ENCODE measurements around the gene CAMK2A. TPM values are rescaled to one million over a fixed set of nuclear protein-coding genes. Genes with fewer than 3 reads are reported as not detected.

The CAMK2A gene
- total RNA-seq, 3 donors from 2014 or later (not counting 1 experiment from before 2014, with no cell fraction given), result 0.38 TPM; not detected in 2

GRCh38 chr5:150175076-150175475 lies 114.5 kb downstream of the CAMK2A start:
- no peaks in the 10 kb centered on the region for H3K36me3 ChIP-seq (ENCODE audit: control insufficient read depth, insufficient read depth, low read length)
- H3K4me3 ChIP-seq (ENCODE audit: low read length), result no peak overlapping the region
- Mint-ChIP-seq H3K36me3 (no peaks in the 10 kb centered on the region), H3K9me3 (no peaks in the 10 kb centered on the region), H3K4me1 (no peaks in the 10 kb centered on the region), H3K27me3 (ENCODE audit: low read depth in 2 of 2) (peaks cover 19 to 30% of the 10 kb centered on the region in 2 donors), H3K27ac (no peak overlapping the region), H3K4me3 (no peak overlapping the region)
- no peaks in the 10 kb centered on the region for H3K9me3 ChIP-seq (ENCODE audit: control insufficient read depth, insufficient read depth, low read length)
- ATAC-seq (no peak), DNase-seq (no peak)
- H3K4me1 ChIP-seq (ENCODE audit: control insufficient read depth, insufficient read depth, low read length), result no peaks in the 10 kb centered on the region
- no peak overlapping the region for H3K27ac ChIP-seq (ENCODE audit: low read length)
- WGBS (ENCODE audit: insufficient coverage), result 90% methylated on average over 1 of the region's 1 CpG
- TF ChIP-seq CTCF (IDR thresholded peaks at IDR 0.05), result no peak
- no peaks in the 10 kb centered on the region for H3K27me3 ChIP-seq (ENCODE audit: control insufficient read depth, insufficient read depth, low read length)
- intact Hi-C loops (cut with micrococcal nuclease), result loop anchor here (2.0 kb wide), 1 partner anchor 44 kb away; no protein-coding TSS in a partner anchor

- intact Hi-C loops (cut with micrococcal nuclease), result loop anchor here (2.0 kb wide), 1 partner anchor 43 kb away; no protein-coding TSS in a partner anchor
- peaks cover 25 to 35% of the 10 kb centered on the region in 2 donors for H3K27me3 Mint-ChIP-seq (ENCODE audit: low read depth in 2 of 2)
- TF ChIP-seq CTCF (IDR thresholded peaks at IDR 0.05), result no peak
- no peak for DNase-seq
- H3K36me3 Mint-ChIP-seq, result no peaks in the 10 kb centered on the region
- H3K4me1 ChIP-seq (ENCODE audit: control insufficient read depth, insufficient read depth, low read length), result no peaks in the 10 kb centered on the region
- no peak overlapping the region for H3K4me3 ChIP-seq (ENCODE audit: low read length)
- H3K4me1 Mint-ChIP-seq, result no peaks in the 10 kb centered on the region
- H3K9me3 Mint-ChIP-seq, result no peaks in the 10 kb centered on the region
- no peak overlapping the region for H3K4me3 Mint-ChIP-seq
- no peaks in the 10 kb centered on the region for H3K27me3 ChIP-seq (ENCODE audit: control insufficient read depth, insufficient read depth, low read length)
- H3K27ac Mint-ChIP-seq, result no peak overlapping the region
- H3K36me3 ChIP-seq (ENCODE audit: control insufficient read depth, insufficient read depth, low read length), result no peaks in the 10 kb centered on the region
- 92% methylated on average over 6 of the region's 6 CpGs for WGBS (ENCODE audit: insufficient coverage)
- no peaks in the 10 kb centered on the region for H3K9me3 ChIP-seq (ENCODE audit: control insufficient read depth, insufficient read depth, low read length)
- no peak for ATAC-seq
- no peak overlapping the region for H3K27ac ChIP-seq (ENCODE audit: low read length)
These were observed 115.3 kb downstream of the CAMK2A start for GRCh38 chr5:150174285-150174684.

GRCh38 chr5:150173161-150173560 lies 116.4 kb downstream of the CAMK2A start:
- Mint-ChIP-seq H3K4me3 (no peak overlapping the region), H3K27me3 (ENCODE audit: low read depth in 2 of 2) (peaks cover 36 to 44% of the 10 kb centered on the region in 2 donors), H3K9me3 (no peaks in the 10 kb centered on the region), H3K4me1 (no peaks in the 10 kb centered on the region), H3K27ac (no peak overlapping the region), H3K36me3 (no peaks in the 10 kb centered on the region)
- TF ChIP-seq CTCF (IDR thresholded peaks at IDR 0.05), result no peak
- Histone ChIP-seq H3K36me3 (ENCODE audit: control insufficient read depth, insufficient read depth, low read length) (no peaks in the 10 kb centered on the region), H3K4me1 (ENCODE audit: control insufficient read depth, insufficient read depth, low read length) (no peaks in the 10 kb centered on the region), H3K27ac (ENCODE audit: low read length) (no peak overlapping the region), H3K4me3 (ENCODE audit: low read length) (no peak overlapping the region), H3K27me3 (ENCODE audit: control insufficient read depth, insufficient read depth, low read length) (peaks cover 1% of the 10 kb centered on the region), H3K9me3 (ENCODE audit: control insufficient read depth, insufficient read depth, low read length) (no peaks in the 10 kb centered on the region)
- intact Hi-C loops (cut with micrococcal nuclease), result no loop called here
- DNase-seq, result no peak
- WGBS (ENCODE audit: insufficient coverage), result 89% methylated on average over 3 of the region's 3 CpGs
- no peak for ATAC-seq

GRCh38 chr5:150172556-150172955 lies 117.0 kb downstream of the CAMK2A start:
- intact Hi-C loops (cut with micrococcal nuclease), result no loop called here
- no peak for TF ChIP-seq CTCF (IDR thresholded peaks at IDR 0.05)
- 96% methylated on average over 4 of the region's 4 CpGs for WGBS (ENCODE audit: insufficient coverage)
- no peak for ATAC-seq
- Histone ChIP-seq H3K36me3 (ENCODE audit: control insufficient read depth, insufficient read depth, low read length) (no peaks in the 10 kb centered on the region), H3K27ac (ENCODE audit: low read length) (no peak overlapping the region), H3K27me3 (ENCODE audit: control insufficient read depth, insufficient read depth, low read length) (peaks cover 7% of the 10 kb centered on the region), H3K9me3 (ENCODE audit: control insufficient read depth, insufficient read depth, low read length) (no peaks in the 10 kb centered on the region), H3K4me3 (ENCODE audit: low read length) (no peak overlapping the region), H3K4me1 (ENCODE audit: control insufficient read depth, insufficient read depth, low read length) (peaks cover 3% of the 10 kb centered on the region)
- no peak overlapping the region for H3K4me3 Mint-ChIP-seq
- H3K36me3 Mint-ChIP-seq, result no peaks in the 10 kb centered on the region
- peaks cover 0 to 2% of the 10 kb centered on the region in 2 donors for H3K4me1 Mint-ChIP-seq
- no peak for DNase-seq
- no peak overlapping the region for H3K27ac Mint-ChIP-seq
- H3K27me3 Mint-ChIP-seq (ENCODE audit: low read depth in 2 of 2), result peaks cover 38 to 50% of the 10 kb centered on the region in 2 donors
- no peaks in the 10 kb centered on the region for H3K9me3 Mint-ChIP-seq
